PC-9 (cell line): ENCODE results near the gene GRIN2A. TPM values are rescaled to one million over a fixed set of nuclear protein-coding genes. Genes with fewer than 3 reads are reported as not detected.

Experiments used
- BruUV-seq: library from RNA; stranded (reverse); fragments of 400-500 nt; replicated peaks from 2 replicates; lab custom pipeline; 2021; lab: Mats Ljungman, UMichigan
- CTCF ChIA-PET: fragments of 300-600 bp; sonication (Branson Sonifier 250); formaldehyde crosslinking; loops from one replicate; lab custom pipeline; 2022; ENCODE audit warnings: antibody characterized with exemption; lab: Charles Lee
- POLR2A ChIA-PET: fragments of 300-600 bp; sonication (Branson Sonifier 250); formaldehyde crosslinking; loops from one replicate; lab custom pipeline; 2022; ENCODE audit warnings: antibody characterized with exemption; ENCODE audit not compliant: unreplicated experiment; lab: Charles Lee
- DNase-seq, 2 experiments: peaks; one replicate each; pipeline versions ENCODE4 v3.0.0 to v3.0.0-alpha.2; 2015 to 2022; ENCODE audit warnings: mixed read lengths in 1 of 2
- H2AFZ ChIP-seq: fragments of 200-600 bp; sonication (generic); 2 replicates; pipeline ENCODE4 v1.8.1; 2017; ENCODE audit warnings: antibody characterized with exemption
- H3F3A ChIP-seq: fragments of 200-600 bp; sonication (generic); 2 replicates; pipeline ENCODE4 v1.8.1; 2017; ENCODE audit warnings: antibody characterized with exemption, mild to moderate bottlenecking, low read depth; ENCODE audit not compliant: insufficient read depth
- H3K27ac ChIP-seq: fragments of 200-600 bp; sonication (generic); 2 replicates; pipeline ENCODE4 v1.6.1; 2016; ENCODE audit warnings: mixed run types
- H3K27me3 ChIP-seq: fragments of 200-600 bp; sonication (generic); 2 replicates; pipeline ENCODE4 v1.6.1; 2016; ENCODE audit warnings: low read depth, mixed run types; ENCODE audit not compliant: insufficient read depth
- H3K36me3 ChIP-seq: fragments of 200-600 bp; sonication (generic); 2 replicates; pipeline ENCODE4 v1.6.1; 2016; ENCODE audit warnings: low read depth, mixed run types
- H3K4me1 ChIP-seq: fragments of 200-600 bp; sonication (generic); replicated peaks from 2 replicates; pipeline ENCODE4 v1.6.1; 2016; ENCODE audit warnings: mixed run types; ENCODE audit not compliant: insufficient read depth
- H3K4me2 ChIP-seq: fragments of 200-600 bp; sonication (generic); 2 replicates; pipeline ENCODE4 v1.6.1; 2017; ENCODE audit warnings: mixed run types
- H3K4me3 ChIP-seq: fragments of 200-600 bp; sonication (generic); 2 replicates; pipeline ENCODE4 v1.6.1; 2016; ENCODE audit warnings: mixed run types
- H3K79me2 ChIP-seq: fragments of 200-600 bp; sonication (generic); 2 replicates; pipeline ENCODE4 v1.6.1; 2017; ENCODE audit warnings: low read depth, mixed run types
- H3K9me2 ChIP-seq: fragments of 200-600 bp; sonication (generic); 2 replicates; pipeline ENCODE4 v1.8.1; 2017; ENCODE audit warnings: mild to moderate bottlenecking; ENCODE audit not compliant: insufficient read depth
- H3K9me3 ChIP-seq: fragments of 200-600 bp; sonication (generic); 2 replicates; pipeline ENCODE4 v1.8.1; 2016; ENCODE audit warnings: low read depth; ENCODE audit not compliant: insufficient read depth
- H4K20me1 ChIP-seq: fragments of 200-600 bp; sonication (generic); 2 replicates; pipeline ENCODE4 v1.8.1; 2017; ENCODE audit not compliant: insufficient read depth
- CTCF ChIP-seq: fragments of 200-600 bp; sonication (generic); conservative IDR thresholded peaks from 2 replicates; pipeline ENCODE4 v1.6.1; 2017; ENCODE audit warnings: mixed run types, antibody characterized with exemption, mild to moderate bottlenecking, moderate library complexity
- EZH2 ChIP-seq: fragments of 200-600 bp; sonication (generic); IDR thresholded peaks from 2 replicates; pipeline ENCODE4 v1.8.0; 2017; ENCODE audit warnings: antibody characterized with exemption, low read depth
- intact Hi-C: fragments of 100-400 bp; cut with micrococcal nuclease; formaldehyde crosslinking; loops from one replicate; pipeline ENCODE4 v1.10.0; 2022; ENCODE audit not compliant: unreplicated experiment
- total RNA-seq: library from RNA; stranded (reverse); gene quantifications from 2 replicates; pipeline ENCODE4 v1.2.3, GENCODE V29; 2021

The GRIN2A gene
- total RNA-seq, 1 experiment from 2014 or later, result not detected

- no peak overlapping the region for H2AFZ ChIP-seq
- H3K4me2 ChIP-seq, result no peak overlapping the region
- no peak for DNase-seq
- no peaks in the 10 kb centered on the region for H3F3A ChIP-seq
- no peak overlapping the region for H3K4me3 ChIP-seq
- H3K27me3 ChIP-seq, result peaks cover 29% of the 10 kb centered on the region; the same call in 1 of the 2 replicates
- H3K79me2 ChIP-seq, result no peaks in the 10 kb centered on the region
- H3K9me3 ChIP-seq, result no peaks in the 10 kb centered on the region
- TF ChIP-seq CTCF, result no peak
- no peak for TF ChIP-seq EZH2
- H3K36me3 ChIP-seq, result no peaks in the 10 kb centered on the region
- no peaks in the 10 kb centered on the region for H4K20me1 ChIP-seq
- H3K4me1 ChIP-seq, result no peaks in the 10 kb centered on the region
- intact Hi-C loops, result no loop called here
- no TSS peak for BruUV-seq
- no peaks in the 10 kb centered on the region for H3K9me2 ChIP-seq
- no peak overlapping the region for H3K27ac ChIP-seq
- ChIA-PET CTCF (no interaction called here), POLR2A (no interaction called here)
Observed at GRCh38 chr16:10040136-10041080, 141.8 kb downstream of the GRIN2A start.

- Histone ChIP-seq H3K36me3 (no peaks in the 10 kb centered on the region), H3K9me2 (no peaks in the 10 kb centered on the region), H3F3A (no peaks in the 10 kb centered on the region), H3K4me1 (no peaks in the 10 kb centered on the region), H3K27ac (no peak overlapping the region), H4K20me1 (no peaks in the 10 kb centered on the region), H3K79me2 (no peaks in the 10 kb centered on the region), H3K9me3 (no peaks in the 10 kb centered on the region), H3K4me3 (no peak overlapping the region), H3K27me3 (peaks cover 25% of the 10 kb centered on the region; the same call in 1 of the 2 replicates), H2AFZ (no peak overlapping the region), H3K4me2 (no peak overlapping the region)
- BruUV-seq, result no TSS peak
- TF ChIP-seq CTCF (no peak), EZH2 (no peak)
- CTCF ChIA-PET, result no interaction called here
- DNase-seq, result no peak
- intact Hi-C loops, result no loop called here
- POLR2A ChIA-PET, result no interaction called here
Observed at GRCh38 chr16:10039220-10040096, 142.8 kb downstream of the GRIN2A start.

GRCh38 chr16:10037751-10038150 lies 144.5 kb downstream of the GRIN2A start:
- Histone ChIP-seq H3K9me2 (no peaks in the 10 kb centered on the region), H3K4me1 (no peaks in the 10 kb centered on the region), H3K79me2 (no peaks in the 10 kb centered on the region), H4K20me1 (no peaks in the 10 kb centered on the region), H3K27ac (no peak overlapping the region), H3K4me3 (no peak overlapping the region), H3K36me3 (no peaks in the 10 kb centered on the region), H3K27me3 (peaks cover 36% of the 10 kb centered on the region; the same call in 1 of the 2 replicates), H3F3A (no peaks in the 10 kb centered on the region), H3K9me3 (no peaks in the 10 kb centered on the region), H2AFZ (no peak overlapping the region), H3K4me2 (no peak overlapping the region)
- ChIA-PET CTCF (no interaction called here), POLR2A (no interaction called here)
- no peak for DNase-seq
- intact Hi-C loops, result no loop called here
- BruUV-seq, result no TSS peak
- TF ChIP-seq CTCF (no peak), EZH2 (no peak)
